ENCODE measurements around the gene ALB.

GRCh38 chr4:73420615-73421014, 16.5 kb downstream of the ALB start:
- TF ChIP-seq, protein P1, sequence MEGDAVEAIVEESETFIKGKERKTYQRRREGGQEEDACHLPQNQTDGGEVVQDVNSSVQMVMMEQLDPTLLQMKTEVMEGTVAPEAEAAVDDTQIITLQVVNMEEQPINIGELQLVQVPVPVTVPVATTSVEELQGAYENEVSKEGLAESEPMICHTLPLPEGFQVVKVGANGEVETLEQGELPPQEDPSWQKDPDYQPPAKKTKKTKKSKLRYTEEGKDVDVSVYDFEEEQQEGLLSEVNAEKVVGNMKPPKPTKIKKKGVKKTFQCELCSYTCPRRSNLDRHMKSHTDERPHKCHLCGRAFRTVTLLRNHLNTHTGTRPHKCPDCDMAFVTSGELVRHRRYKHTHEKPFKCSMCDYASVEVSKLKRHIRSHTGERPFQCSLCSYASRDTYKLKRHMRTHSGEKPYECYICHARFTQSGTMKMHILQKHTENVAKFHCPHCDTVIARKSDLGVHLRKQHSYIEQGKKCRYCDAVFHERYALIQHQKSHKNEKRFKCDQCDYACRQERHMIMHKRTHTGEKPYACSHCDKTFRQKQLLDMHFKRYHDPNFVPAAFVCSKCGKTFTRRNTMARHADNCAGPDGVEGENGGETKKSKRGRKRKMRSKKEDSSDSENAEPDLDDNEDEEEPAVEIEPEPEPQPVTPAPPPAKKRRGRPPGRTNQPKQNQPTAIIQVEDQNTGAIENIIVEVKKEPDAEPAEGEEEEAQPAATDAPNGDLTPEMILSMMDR (IDR thresholded peaks at IDR 0.05): no peak
- no peak for TF ChIP-seq POLR2A (IDR thresholded peaks at IDR 0.05)
